HepG2 (cell line): Measurements from ENCODE around the gene GSDMA. TPM values are rescaled to one million over a fixed set of nuclear protein-coding genes. Genes with fewer than 3 reads are reported as not detected.

Experiments used
- CC2D1A ChIP-seq: sonication (generic); formaldehyde crosslinking; IDR thresholded peaks from 2 replicates; pipeline ENCODE4 v1.8.1; 2023; ENCODE audit warnings: mild to moderate bottlenecking, missing genetic modification reagents
- FOSL1 ChIP-seq: sonication (generic); formaldehyde crosslinking; IDR thresholded peaks from 2 replicates; pipeline ENCODE4 v1.9.0; 2021; ENCODE audit warnings: missing genetic modification reagents, borderline replicate concordance
- KLF12 ChIP-seq: sonication (generic); formaldehyde crosslinking; IDR thresholded peaks from 2 replicates; pipeline ENCODE4 v1.4.0; 2020; ENCODE audit warnings: missing genetic modification reagents, borderline replicate concordance
- NKX3-1 ChIP-seq: sonication (generic); formaldehyde crosslinking; IDR thresholded peaks from 2 replicates; pipeline ENCODE4 v1.5.0; 2020; ENCODE audit warnings: missing genetic modification reagents
- PAWR ChIP-seq: sonication (generic); formaldehyde crosslinking; IDR thresholded peaks from 2 replicates; pipeline ENCODE4 v1.4.0; 2020; ENCODE audit warnings: missing genetic modification reagents, mild to moderate bottlenecking, borderline replicate concordance
- SAFB2 ChIP-seq: sonication (generic); formaldehyde crosslinking; IDR thresholded peaks from 2 replicates; pipeline ENCODE4 v1.5.1; 2020; ENCODE audit warnings: missing genetic modification reagents, low read depth, mild to moderate bottlenecking, borderline replicate concordance
- SPEN ChIP-seq: sonication (generic); formaldehyde crosslinking; IDR thresholded peaks from 2 replicates; pipeline ENCODE4 v1.5.1; 2020; ENCODE audit warnings: low read depth, mild to moderate bottlenecking, missing genetic modification reagents
- ZNF556 ChIP-seq: sonication (generic); formaldehyde crosslinking; IDR thresholded peaks from 2 replicates; pipeline ENCODE4 v1.4.0; 2020; ENCODE audit warnings: mild to moderate bottlenecking, missing genetic modification reagents, borderline replicate concordance
- ZNF605 ChIP-seq: sonication (generic); formaldehyde crosslinking; IDR thresholded peaks from 2 replicates; pipeline ENCODE4 v1.8.0; 2022; ENCODE audit warnings: mild to moderate bottlenecking, missing genetic modification reagents
- ZNF614 ChIP-seq: IDR thresholded peaks from 2 replicates; pipeline ENCODE4 v1.6.1; 2018; ENCODE audit warnings: missing biosample characterization, missing genetic modification reagents, inconsistent platforms, borderline replicate concordance
- ZNF883 ChIP-seq: sonication (generic); formaldehyde crosslinking; IDR thresholded peaks from 2 replicates; pipeline ENCODE4 v1.5.1; 2020; ENCODE audit warnings: mild to moderate bottlenecking, missing genetic modification reagents; ENCODE audit errors: not compliant biosample characterization
- ZSCAN5A ChIP-seq: sonication (generic); formaldehyde crosslinking; IDR thresholded peaks from 2 replicates; pipeline ENCODE4 v1.8.0; 2022; ENCODE audit warnings: mild to moderate bottlenecking, missing genetic modification reagents, borderline replicate concordance
- polyA plus RNA-seq, 8 experiments: library from polyadenylated mRNA; depleted of rRNA in 3 of 8; stranded (reverse) in 7 of 8; unstranded in 1 of 8; fragments of >200 nt; fragmentation: Illumina TruSeq in 4 of 8; extraction: Trizol in 4 of 8; gene quantifications; 2 replicates each; pipeline versions ENCODE4 v1.2.1 to v1.2.3, GENCODE V29; 2011 to 2016; ENCODE audit warnings: low read depth in 4 of 8, missing spikeins in 1 of 8, mixed read lengths in 1 of 8; ENCODE audit not compliant: insufficient read depth in 1 of 8
- total RNA-seq, 5 experiments: library from RNA; depleted of rRNA; stranded (reverse); fragments of >200 nt; fragmentation: Illumina TruSeq; extraction: Trizol; gene quantifications; 2 replicates each; pipeline ENCODE4 v1.2.3, GENCODE V29; 2016; ENCODE audit warnings: low read depth in 1 of 5

GSDMA gene
- total and polyA plus RNA-seq, 2 of the 13 experiments (the other 11 are each of a cell fraction or from before 2014, with no cell fraction given): not detected

- TF ChIP-seq ZSCAN5A (CRISPR knock-in tag) (no peak), PAWR (no peak), SPEN (CRISPR knock-in tag) (0 out of 2 replicates have a peak, but pooled peaks have one; percentile 21), SAFB2 (no peak), ZNF556 (CRISPR knock-in tag) (no peak), NKX3-1 (CRISPR knock-in tag) (no peak), FOSL1 (CRISPR knock-in tag) (no peak), ZNF605 (no peak), KLF12 (CRISPR knock-in tag) (no peak), ZNF614 (CRISPR knock-in tag) (no peak), CC2D1A (no peak), ZNF883 (no peak)
These were observed 63.4 kb downstream of the GSDMA start (continued) for GRCh38 chr17:40025991-40026815.
